Ascending aorta (tissue), 2 donors: Measurements from ENCODE around the gene ELAVL2. TPM values are rescaled to one million over a fixed set of nuclear protein-coding genes. Genes with fewer than 3 reads are reported as not detected.

Experiments used
- DNase-seq, 2 donors: peaks; one replicate each; pipeline ENCODE4 v3.0.0-alpha.2; 2019; ENCODE audit warnings: low spot score in 2 of 2
- H3K27ac ChIP-seq, 2 donors: fragments of 200-600 bp; sonication (generic); one replicate each; pipeline ENCODE4 v1.5.1; 2016 to 2017; ENCODE audit warnings: mild to moderate bottlenecking in 1 of 2
- H3K27me3 ChIP-seq: fragments of 200-600 bp; sonication (generic); one replicate; pipeline ENCODE4 v1.5.1; 2017
- H3K36me3 ChIP-seq, 2 donors: fragments of 200-600 bp; sonication (generic); one replicate each; pipeline ENCODE4 v1.5.1; 2016
- H3K4me1 ChIP-seq, 2 donors: fragments of 200-600 bp; sonication (generic); one replicate each; pipeline ENCODE4 v1.5.1; 2016 to 2017; ENCODE audit warnings: mild to moderate bottlenecking in 1 of 2
- H3K4me3 ChIP-seq, 2 donors: fragments of 200-600 bp; sonication (generic); one replicate each; pipeline ENCODE4 v1.5.1; 2016 to 2017; ENCODE audit warnings: mild to moderate bottlenecking in 1 of 2
- H3K9me3 ChIP-seq, 2 donors: fragments of 200-600 bp; sonication (generic); one replicate each; pipeline ENCODE4 v1.5.1; 2016
- CTCF ChIP-seq, 3 experiments: fragments of 200-600 bp in 2 of 3; fragments of 450-650 bp in 1 of 3; sonication (generic) in 2 of 3; IDR thresholded peaks; one replicate each; pipeline ENCODE4 v1.5.1; 2016 to 2019; ENCODE audit warnings: antibody characterized with exemption in 3 of 3, mild to moderate bottlenecking in 1 of 3, moderate library complexity in 1 of 3
- intact Hi-C: fragments of 100-400 bp; cut with DNase I; formaldehyde crosslinking; loops from one replicate; pipeline ENCODE4 v1.15.1; 2023
- total RNA-seq: library from RNA; depleted of rRNA; stranded (reverse); fragments of >200 nt; gene quantifications from one replicate; pipeline ENCODE4 v1.1.0, GENCODE V29; 2016

The ELAVL2 gene
- total RNA-seq, 1 donor from 2014 or later: not detected

- TF ChIP-seq CTCF (IDR thresholded peaks at IDR 0.05): no peak
- H3K27me3 ChIP-seq: no peaks in the 10 kb centered on the region
- no peaks in the 10 kb centered on the region for H3K4me1 ChIP-seq
- DNase-seq: no peak
- H3K4me3 ChIP-seq: no peak overlapping the region
- no peaks in the 10 kb centered on the region for H3K9me3 ChIP-seq
- no peak overlapping the region for H3K27ac ChIP-seq
- H3K36me3 ChIP-seq: no peaks in the 10 kb centered on the region
- intact Hi-C loops: no loop called here
These were observed 139.1 kb downstream of the ELAVL2 start for GRCh38 chr9:23686896-23687295.

GRCh38 chr9:23686257-23686656 is 139.8 kb downstream of the ELAVL2 start:
- Histone ChIP-seq H3K9me3 (no peaks in the 10 kb centered on the region), H3K36me3 (no peaks in the 10 kb centered on the region), H3K4me3 (no peak overlapping the region), H3K27ac (no peak overlapping the region), H3K27me3 (no peaks in the 10 kb centered on the region), H3K4me1 (no peaks in the 10 kb centered on the region)
- no peak for DNase-seq
- intact Hi-C loops: no loop called here
- no peak for TF ChIP-seq CTCF (IDR thresholded peaks at IDR 0.05)

- intact Hi-C loops: no loop called here
- no peak overlapping the region for H3K4me3 ChIP-seq
- H3K9me3 ChIP-seq: no peaks in the 10 kb centered on the region
- no peaks in the 10 kb centered on the region for H3K36me3 ChIP-seq
- TF ChIP-seq CTCF (IDR thresholded peaks at IDR 0.05): no peak
- H3K27ac ChIP-seq: no peak overlapping the region
- no peak for DNase-seq
- no peaks in the 10 kb centered on the region for H3K4me1 ChIP-seq
- H3K27me3 ChIP-seq: no peaks in the 10 kb centered on the region
These were observed 142.4 kb downstream of the ELAVL2 start for GRCh38 chr9:23683611-23684061.

GRCh38 chr9:23682891-23683431 is 143.1 kb downstream of the ELAVL2 start:
- Histone ChIP-seq H3K4me1 (no peaks in the 10 kb centered on the region), H3K27me3 (no peaks in the 10 kb centered on the region), H3K36me3 (no peaks in the 10 kb centered on the region), H3K4me3 (no peak overlapping the region), H3K27ac (no peak overlapping the region), H3K9me3 (no peaks in the 10 kb centered on the region)
- DNase-seq: no peak
- intact Hi-C loops: no loop called here
- no peak for TF ChIP-seq CTCF (IDR thresholded peaks at IDR 0.05)

GRCh38 chr9:23682352-23682751 is 143.7 kb downstream of the ELAVL2 start:
- Histone ChIP-seq H3K27ac (no peak overlapping the region), H3K36me3 (no peaks in the 10 kb centered on the region), H3K9me3 (no peaks in the 10 kb centered on the region), H3K27me3 (no peaks in the 10 kb centered on the region), H3K4me3 (no peak overlapping the region), H3K4me1 (no peaks in the 10 kb centered on the region)
- DNase-seq: no peak
- TF ChIP-seq CTCF (IDR thresholded peaks at IDR 0.05): no peak
- intact Hi-C loops: no loop called here

- DNase-seq: no peak
- no peaks in the 10 kb centered on the region for H3K4me1 ChIP-seq
- H3K4me3 ChIP-seq: no peak overlapping the region
- no peak overlapping the region for H3K27ac ChIP-seq
- H3K9me3 ChIP-seq: no peaks in the 10 kb centered on the region
- TF ChIP-seq CTCF (IDR thresholded peaks at IDR 0.05): no peak
- intact Hi-C loops: no loop called here
- H3K27me3 ChIP-seq: no peaks in the 10 kb centered on the region
- H3K36me3 ChIP-seq: no peaks in the 10 kb centered on the region
These were observed 148.6 kb downstream of the ELAVL2 start for GRCh38 chr9:23677446-23677845.
